Lower leg skin (tissue), 4 donors: ENCODE measurements around the gene SLC37A2. TPM values are rescaled to one million over a fixed set of nuclear protein-coding genes. Genes with fewer than 3 reads are reported as not detected.
"Not testable (repeated sequence)": the region's sequence is repeated elsewhere in the genome, so short reads cannot be mapped to it uniquely, and the experiment has no call there.

Experiments
- DNase-seq, 2 donors: peaks; one replicate each; pipeline ENCODE4 v3.0.0-alpha.2; 2019; ENCODE audit warnings: low spot score in 2 of 2
- H3K4me3 ChIP-seq: fragments of 200-600 bp; sonication (generic); 2 replicates; pipeline ENCODE4 v1.5.1; 2017; ENCODE audit warnings: mild to moderate bottlenecking, low read depth; ENCODE audit not compliant: poor library complexity, severe bottlenecking
- CTCF ChIP-seq, 3 donors: fragments of 450-650 bp; IDR thresholded peaks; one replicate each; pipeline ENCODE4 v1.5.1; 2016; ENCODE audit warnings: antibody characterized with exemption in 3 of 3, mild to moderate bottlenecking in 3 of 3, moderate library complexity in 2 of 3
- POLR2A ChIP-seq, 2 donors: fragments of 450-650 bp; IDR thresholded peaks; one replicate each; pipeline ENCODE4 v1.6.1; 2016 to 2017; ENCODE audit warnings: antibody characterized with exemption in 2 of 2, mild to moderate bottlenecking in 1 of 2, moderate library complexity in 1 of 2
- WGBS, 2 donors: methylation state at CpG; one replicate each; pipeline ENCODE4 v1.1.5; 2018; 5-methylcytosine and 5-hydroxymethylcytosine counted together
- intact Hi-C: fragments of 100-400 bp; cut with DNase I; formaldehyde crosslinking; loops from one replicate; pipeline ENCODE4 v1.15.0; 2023; ENCODE audit warnings: low total_unique reads
- total RNA-seq, 4 donors: library from RNA; depleted of rRNA; stranded (reverse); fragments of >200 nt; gene quantifications; one replicate each; pipeline ENCODE4 v1.1.0, GENCODE V29; 2016

The SLC37A2 gene
- total RNA-seq, 4 donors from 2014 or later = 137 to 334 (median 238) TPM

GRCh38 chr11:125086633-125087296, 23.7 kb downstream of the SLC37A2 start:
- intact Hi-C loops = no loop called here
- 84 to 87% methylated on average over 12 to 14 of the region's 14 CpGs for WGBS, 2 donors
- H3K4me3 ChIP-seq = no peak overlapping the region
- peak in 1 of 2 donors; percentile 54 for DNase-seq
- TF ChIP-seq POLR2A (IDR thresholded peaks at IDR 0.05) = no peak
- no peak for TF ChIP-seq CTCF (IDR thresholded peaks at IDR 0.05)

GRCh38 chr11:125088123-125088522, 25.0 kb downstream of the SLC37A2 start:
- TF ChIP-seq POLR2A (IDR thresholded peaks at IDR 0.05) = no peak
- no peak for TF ChIP-seq CTCF (IDR thresholded peaks at IDR 0.05)
- 86 to 88% methylated on average over 2 of the region's 2 CpGs for WGBS, 2 donors
- H3K4me3 ChIP-seq = no peak overlapping the region
- intact Hi-C loops = no loop called here
- DNase-seq = peak in 1 of 2 donors; percentile 66

GRCh38 chr11:125088576-125089455, 25.7 kb downstream of the SLC37A2 start:
- intact Hi-C loops = no loop called here
- no peak overlapping the region for H3K4me3 ChIP-seq
- DNase-seq = peak in 1 of 2 donors; percentile 81
- 78 to 86% methylated on average over 20 of the region's 20 CpGs for whole genome bisulfite sequencing, 2 donors
- TF ChIP-seq CTCF (IDR thresholded peaks at IDR 0.05) (no peak), POLR2A (IDR thresholded peaks at IDR 0.05) (no peak)

- 82 to 94% methylated on average over 17 to 18 of the region's 31 CpGs for WGBS, 2 donors
- peak in 1 of 2 donors; percentile 70 for DNase-seq
- intact Hi-C loops, H3K4me3 ChIP-seq: not testable (repeated sequence)
Observed at GRCh38 chr11:125089481-125089880, 26.4 kb downstream of the SLC37A2 start.

- intact Hi-C loops, H3K4me3 ChIP-seq: not testable (repeated sequence)
- peak in 1 of 2 donors; percentile 7 for DNase-seq
- 85 to 86% methylated on average over 10 of the region's 10 CpGs for WGBS, 2 donors
Observed at GRCh38 chr11:125090151-125090550, 27.0 kb downstream of the SLC37A2 start.

- TF ChIP-seq CTCF (IDR thresholded peaks at IDR 0.05) = no peak
- TF ChIP-seq POLR2A (IDR thresholded peaks at IDR 0.05) = no peak
- 72 to 77% methylated on average over 6 of the region's 6 CpGs for WGBS, 2 donors
- no peak overlapping the region for H3K4me3 ChIP-seq
- intact Hi-C loops = no loop called here
- DNase-seq = peak in 1 of 2 donors; percentile 60
Observed at GRCh38 chr11:125090816-125091215, 27.7 kb downstream of the SLC37A2 start.
